ENCODE data around the gene PROB1.

GRCh38 chr5:139378941-139379361 lies 16.0 kb downstream of the PROB1 start:
- no peak for TF ChIP-seq CTCF (IDR thresholded peaks at IDR 0.05 in 4 of 5, conservative IDR thresholded peaks at IDR 0.05 in 1 of 5)
- no peak for TF ChIP-seq POLR2A (IDR thresholded peaks at IDR 0.05)

All from gastrocnemius medialis (tissue), 4 donors.